Measurements from ENCODE around the gene RIN2.

GRCh38 chr20:19756761-19757486 lies 1.1 kb upstream of the RIN2 start:
- no peak for TF ChIP-seq YY1 (IDR thresholded peaks at IDR 0.05; ENCODE audit: insufficient read depth, insufficient read length)
- TF ChIP-seq ZNF274 (IDR thresholded peaks at IDR 0.05; ENCODE audit: low read depth, low read length): no peak
- TF ChIP-seq SUZ12 (IDR thresholded peaks at IDR 0.05; ENCODE audit: extremely low read depth, insufficient read depth, insufficient read length): no peak
